GM23338 (cell line): Measurements from ENCODE around the gene KLHDC2.
"Not testable (repeated sequence)": the region's sequence is repeated elsewhere in the genome, so short reads cannot be mapped to it uniquely, and the experiment has no call there.

Experiments used
- CREB1 ChIP-seq: fragments of 250-450 bp; sonication (Bioruptor Pico); IDR thresholded peaks from 2 replicates; pipeline ENCODE4 v1.5.0; 2020; ENCODE audit warnings: low read depth, mild to moderate bottlenecking, moderate library complexity
- EZH2 ChIP-seq: fragments of 200-600 bp; sonication (generic); IDR thresholded peaks from one replicate; pipeline ENCODE4 v1.8.0; 2017; ENCODE audit warnings: antibody characterized with exemption, mild to moderate bottlenecking, low read depth; ENCODE audit not compliant: unreplicated experiment
- EZH2phosphoT487 ChIP-seq: fragments of 200-600 bp; sonication (generic); IDR thresholded peaks from one replicate; pipeline ENCODE4 v1.8.1; 2018; ENCODE audit warnings: antibody characterized with exemption; ENCODE audit not compliant: unreplicated experiment
- JUNB ChIP-seq: IDR thresholded peaks from one replicate; pipeline ENCODE4 v1.6.1; 2016; ENCODE audit warnings: antibody characterized with exemption; ENCODE audit not compliant: unreplicated experiment
- POLR2AphosphoS5 ChIP-seq: IDR thresholded peaks from 2 replicates; pipeline ENCODE4 v1.6.1; 2016; ENCODE audit warnings: antibody characterized with exemption, low read depth
- REST ChIP-seq: IDR thresholded peaks from one replicate; pipeline ENCODE4 v1.6.1; 2018; ENCODE audit warnings: antibody characterized with exemption; ENCODE audit not compliant: unreplicated experiment
- STAT1 ChIP-seq: IDR thresholded peaks from one replicate; pipeline ENCODE4 v1.6.1; 2016; ENCODE audit warnings: antibody characterized with exemption; ENCODE audit not compliant: unreplicated experiment
- ZNF114 ChIP-seq: fragments of 250-450 bp; sonication (Bioruptor Pico); IDR thresholded peaks from 2 replicates; pipeline ENCODE4 v1.5.0; 2020; ENCODE audit warnings: mild to moderate bottlenecking, moderate library complexity
- ZNF331 ChIP-seq: fragments of 250-450 bp; sonication (Bioruptor Pico); IDR thresholded peaks from 2 replicates; pipeline ENCODE4 v1.5.0; 2020; ENCODE audit warnings: low read depth, mild to moderate bottlenecking, moderate library complexity
- TF ChIP-seq, protein P1 (sequence below), 2 experiments: fragments of 200-600 bp in 1 of 2; sonication (generic) in 1 of 2; conservative IDR thresholded peaks; 2 replicates each; pipeline versions ENCODE4 v1.5.1 to v1.6.1; 2016 to 2017; ENCODE audit warnings: antibody characterized with exemption in 2 of 2, low read depth in 2 of 2, mild to moderate bottlenecking in 2 of 2, moderate library complexity in 1 of 2
- TF ChIP-seq, protein P2 (sequence below): IDR thresholded peaks from 2 replicates; pipeline ENCODE4 v1.6.1; 2016; ENCODE audit warnings: antibody characterized with exemption
- TF ChIP-seq, protein P3 (sequence below): fragments of 250-450 bp; sonication (Bioruptor Pico); IDR thresholded peaks from 2 replicates; pipeline ENCODE4 v1.5.0; 2020; ENCODE audit warnings: mild to moderate bottlenecking, moderate library complexity

DNA sequence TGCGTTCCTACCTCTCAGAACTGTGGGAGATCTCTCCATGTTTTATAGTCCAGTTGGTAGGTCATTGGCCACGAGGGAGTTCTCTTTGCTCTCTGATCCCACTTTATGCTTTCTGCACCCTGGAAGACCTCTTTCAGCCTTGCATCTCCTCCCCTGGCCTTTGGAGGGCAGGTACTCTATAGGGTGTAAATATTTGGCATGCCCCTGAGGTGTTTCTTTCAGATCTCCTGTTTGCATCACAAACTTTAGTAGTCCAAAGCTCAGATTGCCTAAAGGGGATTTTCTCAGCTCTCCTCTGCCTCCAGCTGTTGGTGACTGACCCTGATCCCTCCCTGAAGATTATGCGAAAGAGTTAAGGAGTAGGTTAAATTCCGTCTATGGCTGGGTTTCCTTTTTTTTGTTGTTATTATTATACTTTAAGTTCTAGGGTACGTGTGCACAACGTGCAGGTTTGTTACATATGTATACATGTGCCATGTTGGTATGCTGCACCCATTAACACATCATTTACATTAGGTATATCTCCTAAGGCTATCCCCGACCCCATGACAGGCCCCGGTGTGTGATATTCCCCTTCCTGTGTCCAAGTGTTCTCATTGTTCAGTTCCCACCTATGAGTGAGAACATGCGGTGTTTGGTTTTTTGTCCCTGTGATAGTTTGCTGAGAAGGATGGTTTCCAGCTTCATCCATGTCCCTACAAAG is 46.1 kb upstream of the KLHDC2 start:
- TF ChIP-seq, protein P1, sequence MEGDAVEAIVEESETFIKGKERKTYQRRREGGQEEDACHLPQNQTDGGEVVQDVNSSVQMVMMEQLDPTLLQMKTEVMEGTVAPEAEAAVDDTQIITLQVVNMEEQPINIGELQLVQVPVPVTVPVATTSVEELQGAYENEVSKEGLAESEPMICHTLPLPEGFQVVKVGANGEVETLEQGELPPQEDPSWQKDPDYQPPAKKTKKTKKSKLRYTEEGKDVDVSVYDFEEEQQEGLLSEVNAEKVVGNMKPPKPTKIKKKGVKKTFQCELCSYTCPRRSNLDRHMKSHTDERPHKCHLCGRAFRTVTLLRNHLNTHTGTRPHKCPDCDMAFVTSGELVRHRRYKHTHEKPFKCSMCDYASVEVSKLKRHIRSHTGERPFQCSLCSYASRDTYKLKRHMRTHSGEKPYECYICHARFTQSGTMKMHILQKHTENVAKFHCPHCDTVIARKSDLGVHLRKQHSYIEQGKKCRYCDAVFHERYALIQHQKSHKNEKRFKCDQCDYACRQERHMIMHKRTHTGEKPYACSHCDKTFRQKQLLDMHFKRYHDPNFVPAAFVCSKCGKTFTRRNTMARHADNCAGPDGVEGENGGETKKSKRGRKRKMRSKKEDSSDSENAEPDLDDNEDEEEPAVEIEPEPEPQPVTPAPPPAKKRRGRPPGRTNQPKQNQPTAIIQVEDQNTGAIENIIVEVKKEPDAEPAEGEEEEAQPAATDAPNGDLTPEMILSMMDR (conservative IDR thresholded peaks at IDR 0.05; ENCODE audit: low read depth in 2 of 2), result peak in 1 of 2 experiments; percentile 17; a peak in 1 of 4 replicates
- not testable (repeated sequence) for TF ChIP-seq POLR2AphosphoS5; EZH2; EZH2phosphoT487; REST; STAT1; CREB1; ZNF114; JUNB; ZNF331 (CRISPR knock-in tag)
- TF ChIP-seq, protein P2, sequence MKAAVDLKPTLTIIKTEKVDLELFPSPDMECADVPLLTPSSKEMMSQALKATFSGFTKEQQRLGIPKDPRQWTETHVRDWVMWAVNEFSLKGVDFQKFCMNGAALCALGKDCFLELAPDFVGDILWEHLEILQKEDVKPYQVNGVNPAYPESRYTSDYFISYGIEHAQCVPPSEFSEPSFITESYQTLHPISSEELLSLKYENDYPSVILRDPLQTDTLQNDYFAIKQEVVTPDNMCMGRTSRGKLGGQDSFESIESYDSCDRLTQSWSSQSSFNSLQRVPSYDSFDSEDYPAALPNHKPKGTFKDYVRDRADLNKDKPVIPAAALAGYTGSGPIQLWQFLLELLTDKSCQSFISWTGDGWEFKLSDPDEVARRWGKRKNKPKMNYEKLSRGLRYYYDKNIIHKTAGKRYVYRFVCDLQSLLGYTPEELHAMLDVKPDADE, result not testable (repeated sequence)
- TF ChIP-seq, protein P3, sequence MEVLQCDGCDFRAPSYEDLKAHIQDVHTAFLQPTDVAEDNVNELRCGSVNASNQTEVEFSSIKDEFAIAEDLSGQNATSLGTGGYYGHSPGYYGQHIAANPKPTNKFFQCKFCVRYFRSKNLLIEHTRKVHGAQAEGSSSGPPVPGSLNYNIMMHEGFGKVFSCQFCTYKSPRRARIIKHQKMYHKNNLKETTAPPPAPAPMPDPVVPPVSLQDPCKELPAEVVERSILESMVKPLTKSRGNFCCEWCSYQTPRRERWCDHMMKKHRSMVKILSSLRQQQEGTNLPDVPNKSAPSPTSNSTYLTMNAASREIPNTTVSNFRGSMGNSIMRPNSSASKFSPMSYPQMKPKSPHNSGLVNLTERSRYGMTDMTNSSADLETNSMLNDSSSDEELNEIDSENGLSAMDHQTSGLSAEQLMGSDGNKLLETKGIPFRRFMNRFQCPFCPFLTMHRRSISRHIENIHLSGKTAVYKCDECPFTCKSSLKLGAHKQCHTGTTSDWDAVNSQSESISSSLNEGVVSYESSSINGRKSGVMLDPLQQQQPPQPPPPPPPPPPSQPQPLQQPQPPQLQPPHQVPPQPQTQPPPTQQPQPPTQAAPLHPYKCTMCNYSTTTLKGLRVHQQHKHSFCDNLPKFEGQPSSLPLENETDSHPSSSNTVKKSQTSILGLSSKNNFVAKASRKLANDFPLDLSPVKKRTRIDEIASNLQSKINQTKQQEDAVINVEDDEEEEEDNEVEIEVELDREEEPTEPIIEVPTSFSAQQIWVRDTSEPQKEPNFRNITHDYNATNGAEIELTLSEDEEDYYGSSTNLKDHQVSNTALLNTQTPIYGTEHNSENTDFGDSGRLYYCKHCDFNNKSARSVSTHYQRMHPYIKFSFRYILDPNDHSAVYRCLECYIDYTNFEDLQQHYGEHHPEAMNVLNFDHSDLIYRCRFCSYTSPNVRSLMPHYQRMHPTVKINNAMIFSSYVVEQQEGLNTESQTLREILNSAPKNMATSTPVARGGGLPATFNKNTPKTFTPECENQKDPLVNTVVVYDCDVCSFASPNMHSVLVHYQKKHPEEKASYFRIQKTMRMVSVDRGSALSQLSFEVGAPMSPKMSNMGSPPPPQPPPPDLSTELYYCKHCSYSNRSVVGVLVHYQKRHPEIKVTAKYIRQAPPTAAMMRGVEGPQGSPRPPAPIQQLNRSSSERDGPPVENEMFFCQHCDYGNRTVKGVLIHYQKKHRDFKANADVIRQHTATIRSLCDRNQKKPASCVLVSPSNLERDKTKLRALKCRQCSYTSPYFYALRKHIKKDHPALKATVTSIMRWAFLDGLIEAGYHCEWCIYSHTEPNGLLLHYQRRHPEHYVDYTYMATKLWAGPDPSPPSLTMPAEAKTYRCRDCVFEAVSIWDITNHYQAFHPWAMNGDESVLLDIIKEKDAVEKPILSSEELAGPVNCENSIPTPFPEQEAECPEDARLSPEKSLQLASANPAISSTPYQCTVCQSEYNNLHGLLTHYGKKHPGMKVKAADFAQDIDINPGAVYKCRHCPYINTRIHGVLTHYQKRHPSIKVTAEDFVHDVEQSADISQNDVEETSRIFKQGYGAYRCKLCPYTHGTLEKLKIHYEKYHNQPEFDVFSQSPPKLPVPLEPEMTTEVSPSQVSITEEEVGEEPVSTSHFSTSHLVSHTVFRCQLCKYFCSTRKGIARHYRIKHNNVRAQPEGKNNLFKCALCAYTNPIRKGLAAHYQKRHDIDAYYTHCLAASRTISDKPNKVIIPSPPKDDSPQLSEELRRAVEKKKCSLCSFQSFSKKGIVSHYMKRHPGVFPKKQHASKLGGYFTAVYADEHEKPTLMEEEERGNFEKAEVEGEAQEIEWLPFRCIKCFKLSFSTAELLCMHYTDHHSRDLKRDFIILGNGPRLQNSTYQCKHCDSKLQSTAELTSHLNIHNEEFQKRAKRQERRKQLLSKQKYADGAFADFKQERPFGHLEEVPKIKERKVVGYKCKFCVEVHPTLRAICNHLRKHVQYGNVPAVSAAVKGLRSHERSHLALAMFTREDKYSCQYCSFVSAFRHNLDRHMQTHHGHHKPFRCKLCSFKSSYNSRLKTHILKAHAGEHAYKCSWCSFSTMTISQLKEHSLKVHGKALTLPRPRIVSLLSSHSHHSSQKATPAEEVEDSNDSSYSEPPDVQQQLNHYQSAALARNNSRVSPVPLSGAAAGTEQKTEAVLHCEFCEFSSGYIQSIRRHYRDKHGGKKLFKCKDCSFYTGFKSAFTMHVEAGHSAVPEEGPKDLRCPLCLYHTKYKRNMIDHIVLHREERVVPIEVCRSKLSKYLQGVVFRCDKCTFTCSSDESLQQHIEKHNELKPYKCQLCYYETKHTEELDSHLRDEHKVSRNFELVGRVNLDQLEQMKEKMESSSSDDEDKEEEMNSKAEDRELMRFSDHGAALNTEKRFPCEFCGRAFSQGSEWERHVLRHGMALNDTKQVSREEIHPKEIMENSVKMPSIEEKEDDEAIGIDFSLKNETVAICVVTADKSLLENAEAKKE (CRISPR knock-in tag), result not testable (repeated sequence)
